NB4 (cell line): ENCODE measurements around the gene NEO1.

ENCODE experiments used
- DNase-seq: peaks from one replicate; pipeline ENCODE4 v3.0.0; 2010; ENCODE audit warnings: low read depth
- H3K4me3 ChIP-seq: one replicate; pipeline ENCODE4 v1.5.1; 2011; ENCODE audit warnings: mild to moderate bottlenecking, low read depth, low read length, moderate library complexity
- CTCF ChIP-seq: IDR thresholded peaks from one replicate; pipeline ENCODE4 v1.5.1; 2012; ENCODE audit warnings: low read depth, low read length
- MAX ChIP-seq: IDR thresholded peaks from 2 replicates; pipeline ENCODE4 v1.6.1; 2011; ENCODE audit warnings: low read depth, low read length
- MYC ChIP-seq: IDR thresholded peaks from 2 replicates; pipeline ENCODE4 v1.6.1; 2011; ENCODE audit warnings: low read depth, low read length
- POLR2A ChIP-seq: IDR thresholded peaks from 2 replicates; pipeline ENCODE4 v1.6.1; 2011; ENCODE audit warnings: mild to moderate bottlenecking; ENCODE audit not compliant: insufficient read length; ENCODE audit errors: extremely low read depth

Gene NEO1

GRCh38 chr15:73078722-73079121, 26.5 kb downstream of the NEO1 start:
- TF ChIP-seq MYC (no peak), CTCF (no peak), MAX (no peak), POLR2A (no peak)
- DNase-seq, result peak; percentile 24

GRCh38 chr15:73079565-73079964, 27.3 kb downstream of the NEO1 start:
- H3K4me3 ChIP-seq, result no peak overlapping the region
- no peak for TF ChIP-seq POLR2A
- DNase-seq, result no peak

More at GRCh38 chr15:73078722-73079121, 26.5 kb downstream of the NEO1 start:
- H3K4me3 ChIP-seq, result no peak overlapping the region

GRCh38 chr15:73081321-73081958, 29.2 kb downstream of the NEO1 start:
- peak; percentile 50 for DNase-seq
- peak; percentile 28 for TF ChIP-seq CTCF
- TF ChIP-seq MYC, result no peak
- H3K4me3 ChIP-seq, result no peak overlapping the region

GRCh38 chr15:73082812-73083211, 30.5 kb downstream of the NEO1 start:
- TF ChIP-seq CTCF, result no peak
- no peak for TF ChIP-seq POLR2A
- no peak for TF ChIP-seq MYC
- TF ChIP-seq MAX, result no peak
- no peak for DNase-seq

GRCh38 chr15:73087098-73087497, 34.8 kb downstream of the NEO1 start:
- no peak overlapping the region for H3K4me3 ChIP-seq
- TF ChIP-seq MAX (no peak), POLR2A (no peak), CTCF (no peak), MYC (no peak)
- no peak for DNase-seq

More at GRCh38 chr15:73082812-73083211, 30.5 kb downstream of the NEO1 start:
- H3K4me3 ChIP-seq, result no peak overlapping the region

GRCh38 chr15:73105064-73105463, 52.8 kb downstream of the NEO1 start:
- no peak overlapping the region for H3K4me3 ChIP-seq
- no peak for DNase-seq
- TF ChIP-seq POLR2A (no peak), MYC (no peak), MAX (no peak), CTCF (no peak)
